AG04450 (cell line): Measurements from ENCODE around the gene CNTN1. TPM values are rescaled to one million over a fixed set of nuclear protein-coding genes. Genes with fewer than 3 reads are reported as not detected.

Source experiments
- CTCF ChIA-PET: fragments of 300-600, 350-600 bp; formaldehyde crosslinking; extraction: SDS; loops from one replicate; lab custom pipeline; 2022; ENCODE audit warnings: antibody characterized with exemption, inconsistent platforms; lab: Charles Lee
- POLR2A ChIA-PET: fragments of 350-600 bp; formaldehyde crosslinking; extraction: SDS; loops from one replicate; lab custom pipeline; 2021; ENCODE audit warnings: antibody characterized with exemption, inconsistent platforms; lab: Yijun Ruan, JAX
- DNase-seq: peaks from one replicate; pipeline ENCODE4 v3.0.0-alpha.2; 2011; ENCODE audit warnings: low read depth, low spot score
- H3K27ac ChIP-seq: one replicate; pipeline ENCODE4 v1.5.1; 2012; ENCODE audit warnings: low read depth, low read length, control low read depth
- H3K27me3 ChIP-seq: one replicate; pipeline ENCODE4 v1.6.0; 2012; ENCODE audit warnings: low read length; ENCODE audit not compliant: control insufficient read depth, insufficient read depth
- H3K4me3 ChIP-seq: 2 replicates; pipeline ENCODE4 v1.5.1; 2011; ENCODE audit warnings: mild to moderate bottlenecking, low read depth, low read length, control low read depth
- H3K9me3 ChIP-seq: 2 replicates; pipeline ENCODE4 v1.5.1; 2012; ENCODE audit warnings: low read length; ENCODE audit not compliant: control insufficient read depth, insufficient read depth
- CTCF ChIP-seq: IDR thresholded peaks from 2 replicates; pipeline ENCODE4 v1.5.1; 2011; ENCODE audit warnings: low read depth, low read length, control low read depth, inconsistent platforms
- polyA plus RNA-seq: library from polyadenylated mRNA; depleted of rRNA; stranded (reverse); fragments of >200 nt; gene quantifications from 2 replicates; pipeline ENCODE4 v1.2.3, GENCODE V29; 2011

CNTN1 gene
- polyA plus RNA-seq, 1 experiment, result 0.19 TPM

GRCh38 chr12:41026151-41026550, 333.9 kb downstream of the CNTN1 start:
- TF ChIP-seq CTCF, result no peak
- CTCF ChIA-PET, result no interaction called here
- Histone ChIP-seq H3K27me3 (no peaks in the 10 kb centered on the region), H3K27ac (no peak overlapping the region), H3K4me3 (no peak overlapping the region), H3K9me3 (no peaks in the 10 kb centered on the region)
- POLR2A ChIA-PET, result no interaction called here
- DNase-seq, result no peak

- Histone ChIP-seq H3K9me3 (no peaks in the 10 kb centered on the region), H3K4me3 (no peak overlapping the region), H3K27ac (no peak overlapping the region), H3K27me3 (no peaks in the 10 kb centered on the region)
- POLR2A ChIA-PET, result no interaction called here
- no peak for DNase-seq
- TF ChIP-seq CTCF, result no peak
- CTCF ChIA-PET, result no interaction called here
Observed at GRCh38 chr12:41032386-41032785, 340.1 kb downstream of the CNTN1 start.

- H3K4me3 ChIP-seq, result no peak overlapping the region
- H3K27ac ChIP-seq, result no peak overlapping the region
- DNase-seq, result no peak
- H3K27me3 ChIP-seq, result no peaks in the 10 kb centered on the region
- no peaks in the 10 kb centered on the region for H3K9me3 ChIP-seq
- ChIA-PET POLR2A (no interaction called here), CTCF (no interaction called here)
- TF ChIP-seq CTCF, result no peak
Observed at GRCh38 chr12:41034686-41035085, 342.4 kb downstream of the CNTN1 start.

- Histone ChIP-seq H3K4me3 (no peak overlapping the region), H3K27ac (no peak overlapping the region), H3K27me3 (no peaks in the 10 kb centered on the region), H3K9me3 (no peaks in the 10 kb centered on the region)
- TF ChIP-seq CTCF, result no peak
- ChIA-PET POLR2A (no interaction called here), CTCF (no interaction called here)
- DNase-seq, result no peak
Observed at GRCh38 chr12:41039461-41039860, 347.2 kb downstream of the CNTN1 start.

- TF ChIP-seq CTCF, result no peak
- H3K27me3 ChIP-seq, result no peaks in the 10 kb centered on the region
- ChIA-PET POLR2A (no interaction called here), CTCF (no interaction called here)
- no peak overlapping the region for H3K27ac ChIP-seq
- DNase-seq, result no peak
- H3K9me3 ChIP-seq, result no peaks in the 10 kb centered on the region
- no peak overlapping the region for H3K4me3 ChIP-seq
Observed at GRCh38 chr12:41045509-41045908, 353.3 kb downstream of the CNTN1 start.
